Left lung (tissue), 14 donors: ENCODE measurements around the gene LAMP1. TPM values are rescaled to one million over a fixed set of nuclear protein-coding genes. Genes with fewer than 3 reads are reported as not detected.
"Not testable (repeated sequence)": the region's sequence is repeated elsewhere in the genome, so short reads cannot be mapped to it uniquely, and the experiment has no call there.

ENCODE experiments used
- ATAC-seq: fragments of 200-7000 bp; cut with Tn5 transposase; one replicate; pipeline ENCODE4 v1.9.1; 2020; ENCODE audit warnings: moderate library complexity
- DNase-seq, 4 donors: peaks; one replicate each; pipeline ENCODE4 v3.0.0-alpha.2; 2013 to 2020
- H3K27ac ChIP-seq, 2 donors: fragments of 200-600 bp; sonication (generic) in 1 of 2; one replicate each; pipeline versions ENCODE4 v1.5.0 to v1.8.0; 2020 to 2021
- H3K27me3 ChIP-seq, 2 donors: fragments of 200-600 bp; sonication (generic) in 1 of 2; one replicate each; pipeline versions ENCODE4 v1.5.0 to v1.8.0; 2020 to 2021
- H3K36me3 ChIP-seq, 2 donors: fragments of 200-600 bp; sonication (generic) in 1 of 2; one replicate each; pipeline versions ENCODE4 v1.5.0 to v1.8.0; 2020 to 2021
- H3K4me1 ChIP-seq, 2 donors: fragments of 200-600 bp; one replicate each; pipeline ENCODE4 v1.8.0; 2021
- H3K4me3 ChIP-seq, 2 donors: fragments of 200-600 bp; sonication (generic) in 1 of 2; one replicate each; pipeline versions ENCODE4 v1.5.0 to v1.8.0; 2020 to 2021; ENCODE audit warnings: mild to moderate bottlenecking in 1 of 2
- H3K9me3 ChIP-seq, 2 donors: fragments of 200-600 bp; sonication (generic) in 1 of 2; one replicate each; pipeline versions ENCODE4 v1.5.0 to v1.8.0; 2020 to 2021
- CTCF ChIP-seq, 2 donors: fragments of 200-600 bp; sonication (generic) in 1 of 2; IDR thresholded peaks; one replicate each; pipeline versions ENCODE4 v1.5.0 to v1.8.0; 2021; ENCODE audit warnings: antibody characterized with exemption in 2 of 2
- intact Hi-C, 2 donors: fragments of 100-400 bp; cut with DNase I; formaldehyde crosslinking; loops; one replicate each; pipeline versions ENCODE4 v1.11.2 to v1.14.2; 2022
- long read RNA-seq, 12 donors: library from polyadenylated mRNA in 2 of 12; unstranded in 2 of 12; transcript quantifications; one replicate each; pipeline ENCODE4 v2.0.0 and lab custom pipeline, GENCODE V29; 2019 to 2026
- polyA plus RNA-seq, 6 donors: library from polyadenylated mRNA; unstranded; fragments of 120-200 nt; gene quantifications; one replicate each; pipeline ENCODE4 v1.2.1, GENCODE V29; 2013; ENCODE audit not compliant: insufficient read length in 6 of 6
- total RNA-seq, 2 donors: library from RNA; stranded (reverse); fragmentation: NEBNext Ultra II Directional; extraction: Animal tissue kit (Norgen Biotek cat#: 25700); gene quantifications; one replicate each; pipeline ENCODE4 v1.2.1, GENCODE V29; 2021
- donor health status: DM: no; HTN: yes; CAD: no.
- donor health status: DM: no; HTN: no; CAD: no.

Gene LAMP1
- total RNA-seq (100 to 1,000 TPM; 314 to 374 TPM), polyA plus RNA-seq (100 to 1,000 TPM; 102 to 131 (median 116) TPM)
- long read RNA-seq, donor 1, transcript LAMP1-201 (9 exons, 2,699 nt), result major isoform, 34 of 229 reads
- long read RNA-seq, donor 1, partial matches to known transcripts, result 195 of 229 reads
- long read RNA-seq, donor 1, other reads (novel, unspliced or antisense), result 0 of 229 reads
- long read RNA-seq, donor 2, transcript LAMP1-201 (9 exons, 2,699 nt), result major isoform, 54 of 80 reads
- long read RNA-seq, donor 2, partial matches to known transcripts, result 26 of 80 reads
- long read RNA-seq, donor 2, other reads (novel, unspliced or antisense), result 0 of 80 reads
- long read RNA-seq, donor 3, transcript LAMP1-201 (9 exons, 2,699 nt), result major isoform, 30 of 30 reads
- long read RNA-seq, donor 3, partial matches to known transcripts, result 0 of 30 reads
- long read RNA-seq, donor 3, other reads (novel, unspliced or antisense), result 0 of 30 reads
- long read RNA-seq, donor 4, partial matches to known transcripts, result 5 of 16 reads
- long read RNA-seq, donor 4, other reads (novel, unspliced or antisense), result 7 of 16 reads
- long read RNA-seq, donor 5, transcript LAMP1-201 (9 exons, 2,699 nt), result major isoform, 42 of 59 reads
- long read RNA-seq, donor 5, partial matches to known transcripts, result 17 of 59 reads
- long read RNA-seq, donor 5, other reads (novel, unspliced or antisense), result 0 of 59 reads
- long read RNA-seq, donor 6, transcript LAMP1-201 (9 exons, 2,699 nt), result major isoform, 24 of 99 reads
- long read RNA-seq, donor 6, partial matches to known transcripts, result 75 of 99 reads
- long read RNA-seq, donor 6, other reads (novel, unspliced or antisense), result 0 of 99 reads
- long read RNA-seq, donor 7, transcript LAMP1-201 (9 exons, 2,699 nt), result major isoform, 18 of 18 reads
- long read RNA-seq, donor 7, partial matches to known transcripts, result 0 of 18 reads
- long read RNA-seq, donor 7, other reads (novel, unspliced or antisense), result 0 of 18 reads
- long read RNA-seq, donor 8, transcript LAMP1-201 (9 exons, 2,699 nt), result major isoform, 51 of 178 reads
- long read RNA-seq, donor 8, partial matches to known transcripts, result 127 of 178 reads
- long read RNA-seq, donor 8, other reads (novel, unspliced or antisense), result 0 of 178 reads
- long read RNA-seq, donor 9, partial matches to known transcripts, result 0 of 1 reads
- long read RNA-seq, donor 9, other reads (novel, unspliced or antisense), result 0 of 1 reads
- long read RNA-seq, donor 10, partial matches to known transcripts, result 0 of 6 reads
- long read RNA-seq, donor 10, other reads (novel, unspliced or antisense), result 3 of 6 reads
- long read RNA-seq, donor 11, transcript LAMP1-201 (9 exons, 2,699 nt), result major isoform, 61 of 263 reads
- long read RNA-seq, donor 11, partial matches to known transcripts, result 202 of 263 reads
- long read RNA-seq, donor 11, other reads (novel, unspliced or antisense), result 0 of 263 reads
- long read RNA-seq, donor 12, transcript LAMP1-201 (9 exons, 2,699 nt), result major isoform, 35 of 40 reads
- long read RNA-seq, donor 12, partial matches to known transcripts, result 5 of 40 reads
- long read RNA-seq, donor 12, other reads (novel, unspliced or antisense), result 0 of 40 reads

- peak within 1 kb of the TSS; percentile 87 to 94 for H3K4me3 ChIP-seq
- H3K9me3 ChIP-seq, result no peaks in the 10 kb centered on the region
- peaks cover 0 to 14% of the 10 kb centered on the region in 2 donors for H3K27me3 ChIP-seq
- DNase-seq (peak; percentile 96 to 99 (median 98)), ATAC-seq (peak; percentile 90)
- TF ChIP-seq CTCF (IDR thresholded peaks at IDR 0.05), result peak in 1 of 2 donors; percentile 22
- intact Hi-C loops, result no loop called here
- H3K27ac ChIP-seq, result peak within 1 kb of the TSS; percentile 67 to 94
- no peaks in the 10 kb centered on the region for H3K36me3 ChIP-seq
- peaks cover 13 to 57% of the 10 kb centered on the region in 2 donors for H3K4me1 ChIP-seq
Measured at GRCh38 chr13:113296823-113297369, at the start of gene LAMP1. Gene LAMP1 (plus strand): TSS chr13:113297239. CDS start chr13:113297435, 196 bp downstream.

DNA sequence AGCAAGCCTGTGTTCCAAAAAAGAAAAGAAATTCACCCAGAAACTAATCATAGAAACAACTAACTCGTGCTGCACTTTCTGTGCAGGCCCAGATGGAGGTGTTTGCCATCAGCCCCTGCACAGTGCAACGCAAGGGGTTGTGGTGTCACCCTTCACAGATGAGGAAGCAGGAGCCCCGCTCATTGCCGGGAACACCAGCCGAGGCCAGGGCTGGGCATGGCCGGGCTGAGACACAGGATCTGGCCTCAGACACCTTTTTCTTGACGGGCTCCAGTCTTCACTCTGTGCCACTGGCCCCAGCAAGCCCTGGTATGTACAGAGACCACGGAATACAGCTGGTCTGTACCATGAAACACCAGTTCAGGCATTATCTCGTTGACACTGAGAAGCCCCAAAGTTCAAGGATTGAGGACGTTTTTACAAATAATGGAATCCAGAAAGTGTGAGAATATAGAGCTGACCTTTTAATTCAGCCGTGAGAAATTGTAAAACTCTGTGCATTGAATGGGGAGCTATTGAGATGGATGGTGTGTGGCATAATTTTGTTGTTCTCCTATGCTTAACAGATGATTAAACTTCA lies 44.4 kb upstream of the LAMP1 start:
- H3K27me3 ChIP-seq, result no peaks in the 10 kb centered on the region
- DNase-seq (no peak), ATAC-seq (no peak)
- intact Hi-C loops, result no loop called here
- no peaks in the 10 kb centered on the region for H3K9me3 ChIP-seq
- H3K36me3 ChIP-seq, result peaks cover 2 to 100% of the 10 kb centered on the region in 2 donors
- H3K4me3 ChIP-seq, result no peak overlapping the region
- H3K4me1 ChIP-seq, result no peaks in the 10 kb centered on the region
- no peak overlapping the region for H3K27ac ChIP-seq
- TF ChIP-seq CTCF (IDR thresholded peaks at IDR 0.05), result no peak

- not testable (repeated sequence) for DNase-seq
Measured at GRCh38 chr13:113257908-113258307, 39.1 kb upstream of the LAMP1 start.

DNA sequence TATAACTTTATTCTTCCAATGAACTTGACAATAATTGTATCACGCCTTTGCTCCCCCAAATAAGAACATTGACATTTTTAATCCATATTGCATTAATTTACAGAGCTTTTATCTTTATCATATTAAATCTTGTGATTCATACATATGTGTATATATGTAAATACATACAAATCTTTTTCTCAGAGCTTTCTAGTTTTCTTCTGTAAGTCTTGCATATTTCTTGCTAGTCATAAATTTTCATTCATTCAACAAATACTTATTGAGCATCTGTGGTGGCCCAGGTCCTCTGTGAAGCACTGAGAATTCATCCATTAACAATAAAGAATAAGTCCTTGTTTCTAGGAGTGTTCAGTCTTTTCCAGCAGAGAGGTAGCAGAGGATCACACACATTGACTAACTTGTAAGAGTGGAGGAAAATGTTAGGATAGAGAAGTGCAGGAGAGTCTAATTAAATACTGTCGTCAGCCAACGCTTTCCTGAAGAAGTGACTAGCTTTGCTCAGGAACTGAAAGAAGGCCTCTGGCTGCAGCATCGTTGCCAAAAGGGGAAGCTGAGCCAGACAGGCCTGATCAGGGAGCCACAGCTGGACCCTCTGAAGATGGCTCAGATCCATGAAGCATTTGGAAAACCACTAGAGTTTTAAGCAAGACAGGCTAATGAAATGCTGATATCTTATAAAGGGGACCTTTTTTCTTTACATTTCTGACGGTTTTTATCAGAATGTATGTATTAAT lies 38.6 kb upstream of the LAMP1 start:
- H3K27me3 ChIP-seq, result no peaks in the 10 kb centered on the region
- intact Hi-C loops, result no loop called here
- H3K4me1 ChIP-seq, result no peaks in the 10 kb centered on the region
- no peaks in the 10 kb centered on the region for H3K9me3 ChIP-seq
- TF ChIP-seq CTCF (IDR thresholded peaks at IDR 0.05), result no peak
- peaks cover 0 to 96% of the 10 kb centered on the region in 2 donors for H3K36me3 ChIP-seq
- ATAC-seq, result peak; percentile 33
- no peak overlapping the region for H3K4me3 ChIP-seq
- DNase-seq, result no peak
- no peak overlapping the region for H3K27ac ChIP-seq

More at GRCh38 chr13:113257908-113258307, 39.1 kb upstream of the LAMP1 start:
- H3K9me3 ChIP-seq, ATAC-seq, H3K4me1 ChIP-seq, H3K27me3 ChIP-seq, H3K4me3 ChIP-seq, H3K27ac ChIP-seq, intact Hi-C loops: not testable (repeated sequence)
- H3K36me3 ChIP-seq, result peaks cover 0 to 97% of the 10 kb centered on the region in 2 donors
